H1 (cell line): Measurements from ENCODE around the gene JPT1. TPM values are rescaled to one million over a fixed set of nuclear protein-coding genes. Genes with fewer than 3 reads are reported as not detected.

Source experiments
- CTCF ChIA-PET: fragments of 300-600 bp; sonication (Branson Sonifier 250); formaldehyde crosslinking; loops from one replicate; lab custom pipeline; 2021; ENCODE audit not compliant: partially characterized antibody; lab: Charles Lee
- POLR2A ChIA-PET: fragments of 300-600 bp; sonication (Branson Sonifier 250); formaldehyde crosslinking; loops from one replicate; lab custom pipeline; 2021; ENCODE audit warnings: inconsistent platforms; ENCODE audit not compliant: partially characterized antibody; lab: Charles Lee
- DNase-seq, 2 experiments: peaks; one replicate each; pipeline versions ENCODE4 v3.0.0 to v3.0.0-alpha.2; 2010 to 2022; ENCODE audit warnings: low spot score in 2 of 2, low read depth in 1 of 2, mixed read lengths in 1 of 2
- FAIRE-seq: peaks from 2 replicates; lab custom pipeline; 2011; peaks lifted over from hg19 to GRCh38; lab: Jason Lieb, UNC
- H2AFZ ChIP-seq: 2 replicates; pipeline ENCODE4 v1.8.1; 2012; ENCODE audit warnings: low read length, inconsistent platforms
- H2AK5ac ChIP-seq: 2 replicates; pipeline ENCODE4 v1.6.1; 2013; ENCODE audit warnings: low read depth, low read length
- H2BK120ac ChIP-seq: replicated peaks from 2 replicates; pipeline ENCODE3; 2013; ENCODE audit warnings: low read depth, low read length, inconsistent platforms
- H2BK12ac ChIP-seq: 2 replicates; pipeline ENCODE4 v1.6.1; 2013; ENCODE audit warnings: low read depth, low read length
- H2BK15ac ChIP-seq: 2 replicates; pipeline ENCODE4 v1.6.1; 2013; ENCODE audit warnings: low read length
- H2BK20ac ChIP-seq: 2 replicates; pipeline ENCODE4 v1.6.1; 2013; ENCODE audit warnings: low read length
- H2BK5ac ChIP-seq: 2 replicates; pipeline ENCODE4 v1.6.1; 2013; ENCODE audit warnings: low read depth, low read length
- H3K14ac ChIP-seq: 2 replicates; pipeline ENCODE4 v1.6.1; 2013; ENCODE audit warnings: inconsistent platforms; ENCODE audit not compliant: insufficient read length
- H3K18ac ChIP-seq: 2 replicates; pipeline ENCODE4 v1.6.1; 2013; ENCODE audit warnings: low read length; ENCODE audit errors: extremely low read depth
- H3K23ac ChIP-seq: 2 replicates; pipeline ENCODE4 v1.6.1; 2013; ENCODE audit warnings: inconsistent platforms; ENCODE audit not compliant: insufficient read length
- H3K23me2 ChIP-seq: 2 replicates; pipeline ENCODE4 v1.6.1; 2013; ENCODE audit warnings: low read depth, low read length
- H3K27ac ChIP-seq: 2 replicates; pipeline ENCODE4 v1.6.1; 2011; ENCODE audit warnings: low read depth, low read length, inconsistent platforms
- H3K27me3 ChIP-seq, 4 experiments: replicated peaks in 1 of 4; 1 replicate in 1 of 4; 2 replicates in 3 of 4; pipeline versions ENCODE4 v1.6.1 to v1.8.1; 2011 to 2013; ENCODE audit warnings: low read length in 3 of 4, mild to moderate bottlenecking in 3 of 4, inconsistent platforms in 2 of 4, mixed read lengths in 2 of 4, moderate library complexity in 1 of 4; ENCODE audit not compliant: control insufficient read depth in 3 of 4, insufficient read depth in 3 of 4; ENCODE audit errors: extremely low read depth in 1 of 4
- H3K36me3 ChIP-seq, 4 experiments: 2 replicates each; pipeline versions ENCODE4 v1.6.1 to v1.8.1; 2011 to 2013; ENCODE audit warnings: mild to moderate bottlenecking in 4 of 4, low read length in 3 of 4, moderate library complexity in 2 of 4, control low read depth in 1 of 4, inconsistent platforms in 1 of 4; ENCODE audit not compliant: insufficient read depth in 4 of 4, control insufficient read depth in 2 of 4
- H3K4ac ChIP-seq: replicated peaks from 2 replicates; pipeline ENCODE3; 2013; ENCODE audit warnings: low read length, low read depth, mixed read lengths, inconsistent platforms; ENCODE audit not compliant: insufficient read length
- H3K4me1 ChIP-seq, 4 experiments: replicated peaks in 1 of 4; 1 replicate in 1 of 4; 2 replicates in 3 of 4; pipeline versions ENCODE4 v1.6.1 to v1.8.1; 2011 to 2013; ENCODE audit warnings: low read length in 3 of 4, inconsistent platforms in 2 of 4, mixed read lengths in 1 of 4; ENCODE audit not compliant: insufficient read depth in 4 of 4, control insufficient read depth in 3 of 4
- H3K4me2 ChIP-seq, 2 experiments: 2 replicates each; pipeline versions ENCODE4 v1.6.1 to v1.8.1; 2011 to 2013; ENCODE audit warnings: low read depth in 2 of 2, low read length in 2 of 2, control low read depth in 1 of 2, inconsistent platforms in 1 of 2, mild to moderate bottlenecking in 1 of 2; ENCODE audit not compliant: insufficient read depth in 1 of 2
- H3K4me3 ChIP-seq, 4 experiments: fragments of 200-600, 300-600 bp in 1 of 4; sonication (generic), shearing (Covaris generic), sonication (Bioruptor Twin) in 1 of 4; 2 replicates each; pipeline versions ENCODE4 v1.5.1 to v1.8.1; 2011 to 2016; ENCODE audit warnings: low read length in 4 of 4, low read depth in 3 of 4, control low read depth in 2 of 4, inconsistent platforms in 2 of 4, mild to moderate bottlenecking in 2 of 4, mixed read lengths in 1 of 4, moderate library complexity in 1 of 4; ENCODE audit not compliant: insufficient read depth in 2 of 4; ENCODE audit errors: extremely low read depth in 1 of 4
- H3K56ac ChIP-seq: replicated peaks from 2 replicates; pipeline ENCODE3; 2013; ENCODE audit warnings: low read depth, mild to moderate bottlenecking, mixed read lengths, low read length, inconsistent platforms; ENCODE audit not compliant: insufficient read length
- H3K79me1 ChIP-seq: 2 replicates; pipeline ENCODE4 v1.6.1; 2013; ENCODE audit warnings: low read depth, low read length, control low read depth
- H3K79me2 ChIP-seq, 2 experiments: 2 replicates each; pipeline versions ENCODE4 v1.6.1 to v1.8.1; 2012 to 2013; ENCODE audit warnings: low read length in 2 of 2, mild to moderate bottlenecking in 2 of 2, inconsistent platforms in 1 of 2; ENCODE audit not compliant: insufficient read depth in 2 of 2, control insufficient read depth in 1 of 2
- H3K9ac ChIP-seq, 4 experiments: replicated peaks in 1 of 4; 1 replicate in 1 of 4; 2 replicates in 3 of 4; pipeline versions ENCODE4 v1.6.1 to v1.8.1; 2011 to 2013; ENCODE audit warnings: low read depth in 3 of 4, low read length in 3 of 4, control low read depth in 2 of 4, mild to moderate bottlenecking in 2 of 4, moderate library complexity in 2 of 4, inconsistent platforms in 1 of 4; ENCODE audit errors: extremely low read depth in 1 of 4
- H3K9me3 ChIP-seq, 2 experiments: 2 replicates each; pipeline versions ENCODE4 v1.6.1 to v1.8.1; 2012 to 2013; ENCODE audit warnings: mild to moderate bottlenecking in 2 of 2, moderate library complexity in 2 of 2, control low read depth in 1 of 2, inconsistent platforms in 1 of 2, low read depth in 1 of 2, low read length in 1 of 2, mixed read lengths in 1 of 2; ENCODE audit not compliant: insufficient read depth in 2 of 2
- H4K20me1 ChIP-seq, 2 experiments: replicated peaks in 1 of 2; 2 replicates each; pipeline versions ENCODE3 to v1.8.1; 2011 to 2013; ENCODE audit warnings: inconsistent platforms in 2 of 2, low read length in 2 of 2, mild to moderate bottlenecking in 1 of 2; ENCODE audit not compliant: insufficient read depth in 2 of 2, control insufficient read depth in 1 of 2
- H4K5ac ChIP-seq: 2 replicates; pipeline ENCODE4 v1.6.1; 2013; ENCODE audit warnings: low read length, low read depth, mixed read lengths, inconsistent platforms; ENCODE audit not compliant: insufficient read length
- H4K8ac ChIP-seq: 2 replicates; pipeline ENCODE4 v1.8.0; 2013; ENCODE audit warnings: mild to moderate bottlenecking, moderate library complexity, low read length, inconsistent platforms; ENCODE audit not compliant: insufficient read depth; ENCODE audit errors: extremely low read depth
- H4K91ac ChIP-seq: replicated peaks from 2 replicates; pipeline ENCODE3; 2013; ENCODE audit warnings: low read length, mixed read lengths, inconsistent platforms; ENCODE audit not compliant: insufficient read length
- ASH2L ChIP-seq: fragments of 200-600, 300-600 bp; sonication (generic); IDR thresholded peaks from one replicate; pipeline ENCODE4 v1.7.1; 2017; ENCODE audit warnings: low read length
- BCL11A ChIP-seq, 2 experiments: IDR thresholded peaks; one replicate each; pipeline ENCODE4 v1.6.1; 2011; ENCODE audit warnings: low read depth in 2 of 2, low read length in 2 of 2, mild to moderate bottlenecking in 2 of 2
- CBX5 ChIP-seq: fragments of 300-800, 300-1000 bp; sonication (generic); IDR thresholded peaks from 2 replicates; pipeline ENCODE4 v1.7.1; 2016; ENCODE audit warnings: antibody characterized with exemption, low read length, low read depth
- CEBPB ChIP-seq: IDR thresholded peaks from 2 replicates; pipeline ENCODE4 v1.6.1; 2012; ENCODE audit warnings: low read depth, low read length
- CHD1 ChIP-seq: IDR thresholded peaks from 2 replicates; pipeline ENCODE4 v1.6.1; 2012; ENCODE audit warnings: low read depth, low read length, improper control_type of control experiment
- FOSL1 ChIP-seq: IDR thresholded peaks from 2 replicates; pipeline ENCODE4 v1.6.1; 2011; ENCODE audit warnings: mild to moderate bottlenecking, low read depth, low read length, moderate library complexity; ENCODE audit not compliant: insufficient read depth
- GABPA ChIP-seq: IDR thresholded peaks from 2 replicates; pipeline ENCODE4 v1.6.1; 2011; ENCODE audit warnings: mild to moderate bottlenecking, low read length, moderate library complexity, borderline replicate concordance; ENCODE audit not compliant: insufficient read depth
- GTF2F1 ChIP-seq: IDR thresholded peaks from 2 replicates; pipeline ENCODE4 v1.6.1; 2012; ENCODE audit warnings: low read depth, low read length, improper control_type of control experiment, borderline replicate concordance
- KDM1A ChIP-seq: fragments of 200-600, 300-600 bp; sonication (generic); IDR thresholded peaks from 2 replicates; pipeline ENCODE4 v1.7.1; 2016; ENCODE audit warnings: mild to moderate bottlenecking, low read length, borderline replicate concordance
- PHF8 ChIP-seq: fragments of 200-600 bp; sonication (generic); conservative IDR thresholded peaks from 2 replicates; pipeline ENCODE4 v1.7.1; 2012; ENCODE audit warnings: low read depth, mild to moderate bottlenecking, inconsistent platforms, low read length, moderate library complexity
- SP2 ChIP-seq: IDR thresholded peaks from 2 replicates; pipeline ENCODE4 v1.6.1; 2012; ENCODE audit warnings: mild to moderate bottlenecking, low read length, inconsistent platforms
- WGBS, 2 experiments: shearing (Covaris generic) in 1 of 2; methylation state at CpG; one replicate each; pipeline versions ENCODE4 v1.1.6 to v1.1.7; 2013 to 2015; ENCODE audit warnings: low lambda C conversion rate in 2 of 2, mixed read lengths in 2 of 2, inconsistent platforms in 1 of 2, low coverage in 1 of 2, missing lambda C conversion rate in 1 of 2; ENCODE audit not compliant: insufficient replicate concordance in 2 of 2, insufficient coverage in 1 of 2, insufficient read length in 1 of 2; ENCODE audit errors: extremely low coverage in 1 of 2, missing lambda C conversion rate in 1 of 2; 5-methylcytosine and 5-hydroxymethylcytosine counted together
- polyA plus RNA-seq, 7 experiments: library from polyadenylated mRNA; depleted of rRNA in 3 of 7; stranded (reverse) in 5 of 7; unstranded in 2 of 7; fragments of >200 nt in 5 of 7; fragments of 200-250 nt in 2 of 7; gene quantifications; 1 replicate in 5 of 7; 2 replicates in 1 of 7; 4 replicates in 1 of 7; pipeline versions ENCODE4 v1.2.1 to v1.2.3, GENCODE V29; 2011 to 2013; ENCODE audit warnings: missing spikeins in 2 of 7, mixed read lengths in 2 of 7
- total RNA-seq: library from RNA; stranded (reverse); fragmentation: NEBNext Ultra II Directional; extraction: Animal tissue kit (Norgen Biotek cat#: 25700); gene quantifications from 2 replicates; pipeline ENCODE4 v1.2.1, GENCODE V29; 2021
- TF ChIP-seq, protein P1 (sequence below): IDR thresholded peaks from 2 replicates; pipeline ENCODE4 v1.6.1; 2012; ENCODE audit warnings: inconsistent platforms

Gene JPT1
- total and polyA plus RNA-seq, 2 of the 8 experiments (the other 6 are each of a cell fraction or from before 2014, with no cell fraction given): 154 to 369 TPM

DNA sequence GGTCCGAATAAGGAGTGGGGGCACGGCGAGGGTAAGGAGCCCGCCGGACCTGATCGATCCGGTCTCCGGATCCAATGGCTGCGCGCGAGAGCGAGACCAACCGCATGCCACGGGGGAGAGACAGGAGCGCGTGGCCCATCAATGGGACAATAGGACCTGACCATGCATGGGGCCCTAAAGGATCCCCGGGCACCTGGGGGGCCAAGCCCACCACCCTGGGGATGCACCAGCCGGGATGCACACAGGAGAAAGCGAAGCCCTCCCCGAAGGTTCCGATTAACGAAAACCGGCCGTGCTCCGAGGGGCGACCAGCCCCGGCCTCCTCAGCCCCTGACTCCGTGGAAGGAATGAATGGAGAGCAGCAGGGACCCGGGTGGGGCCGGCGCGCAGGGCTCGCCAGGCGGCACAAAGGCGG lies 525 bp downstream of the JPT1 start:
- ChIA-PET CTCF (interaction anchor here (1.4 kb wide), 1 partner anchor 18 kb away, joined by 7 read pairs; no protein-coding TSS in a partner anchor), POLR2A (interaction anchor here (1.3 to 11.6 kb wide), 17 partner anchors 9 to 303 kb away, joined by 3 to 213 read pairs (median 9); partner anchors contain the start of genes ARMC7, GGA3, MRPS7 and NT5C)
- peak overlapping the region; percentile 83 to 91 (median 86) for H3K9ac ChIP-seq
- peak overlapping the region; percentile 52; the same call in 1 of the 2 replicates for H2BK5ac ChIP-seq
- peaks cover 2 to 3% of the 10 kb centered on the region in 2 experiments for H4K20me1 ChIP-seq
- H2BK15ac ChIP-seq: no peak overlapping the region
- peak overlapping the region; percentile 46; the same call in 1 of the 2 replicates for H2AK5ac ChIP-seq
- FAIRE-seq (no peak), DNase-seq (no peak)
- H3K27me3 ChIP-seq: no peaks in the 10 kb centered on the region
- H2BK120ac ChIP-seq: no peak overlapping the region
- peak overlapping the region; percentile 34 for H4K5ac ChIP-seq
- peak overlapping the region; percentile 87 to 95 (median 94) for H3K4me3 ChIP-seq
- WGBS, 2 experiments: 3% methylated on average over 22 of the region's 35 CpGs; no CpG with 5 or more reads in 1 of the 2 experiments
- peak overlapping the region; percentile 21 for H3K56ac ChIP-seq
- H3K27ac ChIP-seq: peak overlapping the region; percentile 53
- H4K8ac ChIP-seq: peak overlapping the region; percentile 73; the same call in 1 of the 2 replicates
- H3K4me2 ChIP-seq: peak overlapping the region; percentile 72 to 99
- H3K4ac ChIP-seq: peak overlapping the region; percentile 98
- H4K91ac ChIP-seq: peak overlapping the region; percentile 85
- peaks cover 29 to 54% of the 10 kb centered on the region in 2 experiments for H3K79me2 ChIP-seq
- no peak overlapping the region for H2BK12ac ChIP-seq
- no peak overlapping the region for H3K23ac ChIP-seq
- no peaks in the 10 kb centered on the region for H3K9me3 ChIP-seq
- peaks cover 5% of the 10 kb centered on the region; the same call in 1 of the 2 replicates for H3K79me1 ChIP-seq
- peaks cover 3 to 12% (median 9%) of the 10 kb centered on the region in 4 experiments; a peak in 6 of 7 replicates for H3K4me1 ChIP-seq
- H2BK20ac ChIP-seq: no peak overlapping the region
- H3K18ac ChIP-seq: peak overlapping the region; percentile 76; the same call in 1 of the 2 replicates
- H2AFZ ChIP-seq: no peak overlapping the region
- H3K14ac ChIP-seq: no peak overlapping the region
- H3K23me2 ChIP-seq: peaks cover 6% of the 10 kb centered on the region
- peaks cover 0 to 3% (median 0%) of the 10 kb centered on the region in 4 experiments; a peak in 4 of 8 replicates for H3K36me3 ChIP-seq
- TF ChIP-seq, protein P1, sequence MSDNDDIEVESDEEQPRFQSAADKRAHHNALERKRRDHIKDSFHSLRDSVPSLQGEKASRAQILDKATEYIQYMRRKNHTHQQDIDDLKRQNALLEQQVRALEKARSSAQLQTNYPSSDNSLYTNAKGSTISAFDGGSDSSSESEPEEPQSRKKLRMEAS: no peak; the same call in 1 of the 2 replicates
- TF ChIP-seq SP2 (no peak), PHF8 (no peak), KDM1A (peak; percentile 10; the same call in 1 of the 2 replicates), GABPA (no peak), CHD1 (no peak), CEBPB (no peak), ASH2L (peak; percentile 52), CBX5 (no peak), FOSL1 (no peak), BCL11A (IDR thresholded peaks at IDR 0.05; ENCODE audit: low read depth in 2 of 2, low read length in 2 of 2) (no peak), GTF2F1 (no peak)
